Sigmoid colon (tissue), 7 donors: Measurements from ENCODE around the gene GLCCI1. TPM values are rescaled to one million over a fixed set of nuclear protein-coding genes. Genes with fewer than 3 reads are reported as not detected.

Experiments used
- DNase-seq: peaks from one replicate; pipeline ENCODE4 v3.0.0-alpha.2; 2019
- H3K27ac ChIP-seq, 4 donors: fragments of 200-600 bp; sonication (generic); one replicate each; pipeline ENCODE4 v1.5.1; 2016 to 2019; ENCODE audit warnings: mild to moderate bottlenecking in 1 of 4
- H3K27me3 ChIP-seq, 3 donors: fragments of 200-600 bp; sonication (generic); one replicate each; pipeline ENCODE4 v1.5.1; 2019; ENCODE audit warnings: mild to moderate bottlenecking in 1 of 3
- H3K36me3 ChIP-seq, 4 donors: fragments of 200-600 bp; sonication (generic); one replicate each; pipeline ENCODE4 v1.5.1; 2016 to 2019
- H3K4me1 ChIP-seq, 4 donors: fragments of 200-600 bp; sonication (generic); one replicate each; pipeline ENCODE4 v1.5.1; 2017 to 2019
- H3K4me3 ChIP-seq, 4 donors: fragments of 200-600 bp; sonication (generic); one replicate each; pipeline ENCODE4 v1.5.1; 2017 to 2019; ENCODE audit warnings: mild to moderate bottlenecking in 2 of 4, moderate library complexity in 1 of 4
- H3K9me3 ChIP-seq, 4 donors: fragments of 200-600 bp in 3 of 4; sonication (generic) in 3 of 4; one replicate each; pipeline versions ENCODE4 v1.5.1 to v1.6.1; 2013 to 2019
- CTCF ChIP-seq, 4 experiments: fragments of 450-650 bp in 3 of 4; fragments of 200-600 bp in 1 of 4; IDR thresholded peaks; one replicate each; pipeline ENCODE4 v1.5.1; 2016 to 2019; ENCODE audit warnings: antibody characterized with exemption in 4 of 4, mild to moderate bottlenecking in 3 of 4, moderate library complexity in 2 of 4
- EP300 ChIP-seq, 4 donors: sonication (generic); formaldehyde crosslinking; IDR thresholded peaks; one replicate each; pipeline ENCODE4 v1.6.1; 2017; ENCODE audit warnings: antibody characterized with exemption in 4 of 4
- POLR2A ChIP-seq, 2 donors: fragments of 450-650 bp; IDR thresholded peaks; one replicate each; pipeline ENCODE4 v1.6.1; 2016; ENCODE audit warnings: antibody characterized with exemption in 2 of 2, mild to moderate bottlenecking in 2 of 2, moderate library complexity in 2 of 2
- POLR2AphosphoS5 ChIP-seq, 4 donors: sonication (generic); formaldehyde crosslinking; IDR thresholded peaks; one replicate each; pipeline ENCODE4 v1.6.1; 2017; ENCODE audit warnings: antibody characterized with exemption in 4 of 4
- WGBS, 2 donors: extraction: QIAGEN DNeasy Blood & Tissue Kit; methylation state at CpG; one replicate each; pipeline ENCODE4 v1.1.7; 2013; 5-methylcytosine and 5-hydroxymethylcytosine counted together
- intact Hi-C: fragments of 100-400 bp; cut with DNase I; formaldehyde crosslinking; loops from one replicate; pipeline ENCODE4 v1.15.1; 2023
- polyA plus RNA-seq, 3 donors: library from polyadenylated mRNA; stranded (reverse); fragments of 200-250 nt; gene quantifications; one replicate each; pipeline ENCODE4 v1.2.3, GENCODE V29; 2013
- total RNA-seq, 4 donors: library from RNA; depleted of rRNA; stranded (reverse); fragments of >200 nt; gene quantifications; one replicate each; pipeline ENCODE4 v1.1.0, GENCODE V29; 2016
- donor health status: healthy with polysubstance abuse.
- donor health status: Bipolar disorder and iron deficiency.
- donor health status: healthy.

The GLCCI1 gene
- total and polyA plus RNA-seq, 7 donors, result 1.4 to 17.7 (median 6.1) TPM

DNA sequence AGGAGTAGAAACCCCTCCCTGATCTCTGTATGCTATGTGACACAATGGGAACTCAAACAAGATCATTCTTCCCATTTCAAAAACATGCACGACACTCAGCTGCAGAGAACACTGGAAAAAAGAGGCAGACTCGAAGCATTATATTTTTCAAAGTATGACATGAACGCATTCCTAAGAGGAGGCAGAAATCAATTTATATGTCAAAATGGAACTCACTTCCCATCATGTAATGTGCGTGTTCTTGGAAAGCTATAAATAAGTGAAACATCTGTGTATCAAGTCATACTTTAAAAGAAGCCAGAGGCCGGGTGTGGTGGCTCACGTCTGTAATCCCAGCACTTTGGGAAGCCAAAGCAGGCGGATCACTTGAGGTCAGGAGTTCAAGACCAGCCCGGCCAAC, 150.7 kb downstream of the GLCCI1 start:
- intact Hi-C loops, result no loop called here
- no peak for TF ChIP-seq EP300 (IDR thresholded peaks at IDR 0.05)
- no peak for TF ChIP-seq POLR2AphosphoS5 (IDR thresholded peaks at IDR 0.05)
- TF ChIP-seq CTCF (IDR thresholded peaks at IDR 0.05), result no peak
- no peak for TF ChIP-seq POLR2A (IDR thresholded peaks at IDR 0.05)
- no peaks in the 10 kb centered on the region for H3K36me3 ChIP-seq
- no peaks in the 10 kb centered on the region for H3K27me3 ChIP-seq
- no peak overlapping the region for H3K4me3 ChIP-seq
- no peaks in the 10 kb centered on the region for H3K4me1 ChIP-seq
- DNase-seq, result no peak
- WGBS, 2 donors, result 82 to 93% methylated on average over 8 of the region's 8 CpGs
- H3K9me3 ChIP-seq, result no peaks in the 10 kb centered on the region
- no peak overlapping the region for H3K27ac ChIP-seq

DNA sequence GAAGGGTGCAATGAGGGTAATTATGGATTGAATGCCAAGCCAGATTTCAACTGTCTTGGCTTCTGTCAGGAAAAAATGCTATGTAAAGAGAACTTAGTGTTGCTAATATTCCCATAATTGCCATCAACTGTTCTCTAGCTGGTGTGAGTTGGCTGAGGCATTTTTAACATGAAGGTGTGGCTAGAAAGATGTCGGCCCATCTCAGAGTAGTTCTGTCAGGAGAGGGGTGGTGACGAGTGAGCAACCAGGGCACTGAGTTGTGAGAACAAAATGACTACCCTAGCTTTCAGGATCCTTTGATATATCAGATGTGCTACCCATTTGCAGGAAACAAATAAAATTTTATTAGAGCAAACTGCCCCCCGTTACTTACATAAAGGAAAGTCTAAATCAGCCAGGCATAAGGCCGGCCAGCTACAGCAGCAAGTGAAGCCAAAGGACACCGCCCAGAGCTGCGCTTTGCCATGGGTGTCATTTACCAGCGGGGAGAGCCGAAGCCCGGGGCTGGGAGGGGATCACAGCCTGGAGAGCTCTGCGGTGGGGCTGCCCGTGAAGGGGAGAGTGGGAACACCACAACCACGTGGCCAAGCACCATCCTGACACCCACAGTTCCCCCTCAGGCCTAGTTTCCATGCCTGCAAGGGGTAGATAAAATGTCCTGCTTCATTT, 151.9 kb downstream of the GLCCI1 start:
- H3K27me3 ChIP-seq, result no peaks in the 10 kb centered on the region
- no peak for DNase-seq
- no peaks in the 10 kb centered on the region for H3K4me1 ChIP-seq
- WGBS, 2 donors, result 90 to 95% methylated on average over 12 of the region's 12 CpGs
- no peak overlapping the region for H3K27ac ChIP-seq
- no peaks in the 10 kb centered on the region for H3K9me3 ChIP-seq
- TF ChIP-seq EP300 (IDR thresholded peaks at IDR 0.05), result no peak
- TF ChIP-seq CTCF (IDR thresholded peaks at IDR 0.05), result no peak
- TF ChIP-seq POLR2AphosphoS5 (IDR thresholded peaks at IDR 0.05), result no peak
- no peak for TF ChIP-seq POLR2A (IDR thresholded peaks at IDR 0.05)
- intact Hi-C loops, result no loop called here
- H3K4me3 ChIP-seq, result no peak overlapping the region
- no peaks in the 10 kb centered on the region for H3K36me3 ChIP-seq

DNA sequence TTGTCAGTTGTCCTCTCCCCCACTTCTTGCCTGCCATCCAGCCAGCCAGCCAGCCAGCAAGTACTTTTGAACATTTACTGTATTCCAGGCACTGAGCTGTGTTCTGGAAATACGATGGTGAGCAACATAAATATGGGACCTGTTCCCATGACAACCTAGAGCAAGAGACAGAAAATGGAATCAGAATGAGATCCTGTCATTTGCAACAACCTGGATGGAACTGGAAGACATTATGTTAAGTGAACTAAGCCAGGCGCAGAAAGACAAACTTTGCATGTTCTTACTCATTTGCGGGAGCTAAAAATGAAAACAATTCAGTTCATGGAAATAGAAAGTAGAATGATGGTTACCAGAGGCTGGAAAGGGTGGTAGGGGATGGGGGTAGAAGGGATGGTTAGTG, 152.6 kb downstream of the GLCCI1 start:
- Histone ChIP-seq H3K9me3 (no peaks in the 10 kb centered on the region), H3K27ac (no peak overlapping the region), H3K36me3 (no peaks in the 10 kb centered on the region), H3K27me3 (no peaks in the 10 kb centered on the region), H3K4me3 (no peak overlapping the region), H3K4me1 (no peaks in the 10 kb centered on the region)
- DNase-seq, result no peak
- no peak for TF ChIP-seq CTCF (IDR thresholded peaks at IDR 0.05)
- TF ChIP-seq POLR2A (IDR thresholded peaks at IDR 0.05), result no peak
- no peak for TF ChIP-seq POLR2AphosphoS5 (IDR thresholded peaks at IDR 0.05)
- no peak for TF ChIP-seq EP300 (IDR thresholded peaks at IDR 0.05)
- 78 to 91% methylated on average over 3 of the region's 3 CpGs for WGBS, 2 donors
- intact Hi-C loops, result no loop called here

GRCh38 chr7:8125680-8126444, 157.3 kb downstream of the GLCCI1 start:
- no peaks in the 10 kb centered on the region for H3K4me1 ChIP-seq
- no peak overlapping the region for H3K27ac ChIP-seq
- H3K9me3 ChIP-seq, result no peaks in the 10 kb centered on the region
- intact Hi-C loops, result no loop called here
- H3K27me3 ChIP-seq, result no peaks in the 10 kb centered on the region
- 56 to 83% methylated on average over 8 of the region's 8 CpGs for WGBS, 2 donors
- no peak for TF ChIP-seq EP300 (IDR thresholded peaks at IDR 0.05)
- no peak for TF ChIP-seq POLR2AphosphoS5 (IDR thresholded peaks at IDR 0.05)
- TF ChIP-seq CTCF (IDR thresholded peaks at IDR 0.05), result no peak
- TF ChIP-seq POLR2A (IDR thresholded peaks at IDR 0.05), result no peak
- no peaks in the 10 kb centered on the region for H3K36me3 ChIP-seq
- H3K4me3 ChIP-seq, result no peak overlapping the region
- DNase-seq, result no peak
